Head of caudate nucleus (tissue), 42 donors: ENCODE data around the gene KCNK10.

Experiments used
- DNase-seq, 42 donors: peaks; one replicate each; pipeline versions ENCODE4 v3.0.0 to v3.0.0-alpha.2; 2020 to 2021; ENCODE audit warnings: mixed read lengths in 7 of 42
- intact Hi-C: fragments of 100-400 bp; cut with DNase I; formaldehyde crosslinking; loops from one replicate; pipeline ENCODE4 v1.15.0; 2022

KCNK10 gene

GRCh38 chr14:88322504-88323085, 474 bp downstream of the KCNK10 start:
- intact Hi-C loops = no loop called here

DNA sequence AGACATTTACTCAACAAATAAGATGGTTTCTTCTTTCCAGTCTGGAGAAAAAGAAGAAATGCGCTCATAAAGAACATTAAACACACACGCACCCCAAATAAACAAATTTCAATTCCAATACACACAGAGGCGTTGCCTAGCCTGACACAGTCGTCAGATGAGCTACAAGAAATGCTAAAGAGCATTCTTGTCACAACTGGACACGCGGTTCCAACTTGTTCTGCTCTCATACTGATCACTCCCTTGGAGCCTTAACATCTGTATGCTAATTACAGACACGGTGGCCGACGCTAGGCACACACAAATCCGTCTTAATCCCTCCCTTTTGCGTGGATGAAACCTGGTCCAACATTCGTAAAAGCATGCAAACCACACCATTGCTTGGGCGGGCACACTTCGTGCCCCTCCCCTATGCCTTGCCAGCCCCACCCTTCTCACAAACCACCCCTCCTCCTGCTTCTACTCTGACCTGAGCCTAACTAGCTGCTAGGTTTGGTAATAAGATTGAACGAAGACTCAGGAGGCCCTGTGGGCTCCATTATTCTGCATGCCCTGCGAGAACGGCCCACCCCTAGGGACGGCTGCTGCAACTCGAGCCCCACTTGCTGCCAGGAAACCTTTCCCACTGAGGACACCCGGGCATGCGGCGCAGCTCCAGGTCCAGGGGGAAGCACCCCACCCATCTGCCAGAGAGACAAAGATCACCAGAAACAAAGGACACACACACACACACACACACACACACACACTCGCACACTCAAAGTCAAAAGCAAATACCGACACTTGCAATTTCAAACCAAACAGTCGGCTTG, 1.2 kb downstream of the KCNK10 start:
- peak in 3 of 42 donors; percentile 23 to 51 (median 50) for DNase-seq
- intact Hi-C loops = no loop called here

More at GRCh38 chr14:88322504-88323085, 474 bp downstream of the KCNK10 start:
- DNase-seq = peak in 23 of 42 donors; percentile 18 to 67 (median 38)

- intact Hi-C loops = no loop called here
- DNase-seq = no peak
Measured at GRCh38 chr14:88318406-88318805, 4.7 kb downstream of the KCNK10 start.

DNA sequence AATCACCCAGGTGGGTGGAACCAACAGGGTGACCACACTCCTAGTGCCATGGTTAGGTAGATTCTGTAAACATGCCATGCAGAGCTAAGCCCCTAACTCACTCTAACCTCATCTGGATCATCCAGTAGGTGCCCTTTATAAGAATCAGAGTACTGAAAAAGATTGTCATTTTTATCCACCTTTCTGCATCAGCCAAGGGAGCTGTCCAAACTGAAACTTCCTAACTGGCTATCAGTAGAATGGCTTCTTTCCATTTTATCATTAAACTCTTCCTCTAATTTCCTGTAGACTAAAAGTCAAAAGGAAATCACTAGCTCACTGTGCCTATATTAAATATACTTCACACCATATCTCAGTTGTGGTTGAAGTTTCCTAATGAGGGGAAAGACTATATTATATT, 6.5 kb downstream of the KCNK10 start:
- DNase-seq = no peak
- intact Hi-C loops = no loop called here

DNA sequence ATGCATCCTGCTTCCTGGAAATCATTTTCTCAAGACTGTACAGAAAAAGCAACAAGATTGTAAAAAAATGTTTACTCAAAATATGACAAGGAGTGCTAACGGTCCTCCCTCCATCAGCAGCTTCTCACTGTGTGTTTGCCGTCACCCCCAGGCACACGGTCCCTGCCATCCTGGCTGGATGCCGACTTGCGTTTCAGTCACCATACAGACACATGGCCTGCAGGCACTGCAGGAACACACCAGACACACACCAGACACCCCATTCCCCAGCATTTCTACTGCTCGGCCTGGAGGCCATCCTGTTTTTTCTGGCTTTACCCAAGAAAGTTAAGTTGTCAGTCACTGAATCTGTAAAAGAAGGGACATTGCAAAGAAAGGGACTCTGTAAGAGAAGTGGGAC, 10.8 kb downstream of the KCNK10 start:
- intact Hi-C loops = no loop called here
- DNase-seq = peak in 6 of 42 donors; percentile 12 to 71 (median 34)

- intact Hi-C loops = no loop called here
Measured at GRCh38 chr14:88311780-88312179, 11.3 kb downstream of the KCNK10 start.

DNA sequence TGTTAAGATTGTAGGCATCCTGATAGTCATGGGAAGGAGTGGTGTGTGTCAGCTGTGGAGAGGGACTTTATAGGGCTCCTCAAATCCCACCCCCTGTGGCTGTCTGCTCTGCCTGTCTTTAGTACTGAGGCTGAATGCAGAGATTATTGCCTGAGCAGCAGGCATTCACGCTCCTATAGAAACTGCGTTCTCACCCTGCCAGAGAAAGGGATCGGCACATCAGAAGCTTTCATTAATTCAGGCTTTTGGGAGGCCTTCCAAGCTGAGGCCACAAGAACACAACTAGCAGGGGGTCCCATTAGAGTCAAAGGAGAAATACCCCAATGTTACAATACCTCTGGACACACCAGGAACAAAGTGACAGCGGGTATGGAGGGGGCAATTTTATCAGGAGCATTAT, 12.6 kb downstream of the KCNK10 start:
- intact Hi-C loops = no loop called here
- no peak for DNase-seq

More at GRCh38 chr14:88311780-88312179, 11.3 kb downstream of the KCNK10 start:
- DNase-seq = no peak

DNA sequence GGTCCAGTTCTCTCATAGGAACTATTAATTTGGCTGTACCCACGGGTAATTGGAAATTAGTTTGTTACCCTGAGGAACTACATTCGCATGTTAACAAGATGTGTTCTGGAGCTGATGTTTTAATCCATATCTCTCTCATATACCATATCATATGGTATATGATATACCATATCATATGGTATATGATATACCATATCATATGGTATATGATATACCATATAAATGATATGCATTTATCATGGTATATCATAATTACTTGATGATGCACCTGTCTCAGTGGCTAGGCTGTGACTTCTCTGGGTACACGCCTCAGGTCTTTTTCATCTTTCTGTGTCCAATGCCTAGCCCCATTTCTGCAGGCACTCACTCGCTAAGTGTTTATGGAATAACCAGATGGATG, 13.0 kb downstream of the KCNK10 start:
- intact Hi-C loops = no loop called here
- DNase-seq = no peak

DNA sequence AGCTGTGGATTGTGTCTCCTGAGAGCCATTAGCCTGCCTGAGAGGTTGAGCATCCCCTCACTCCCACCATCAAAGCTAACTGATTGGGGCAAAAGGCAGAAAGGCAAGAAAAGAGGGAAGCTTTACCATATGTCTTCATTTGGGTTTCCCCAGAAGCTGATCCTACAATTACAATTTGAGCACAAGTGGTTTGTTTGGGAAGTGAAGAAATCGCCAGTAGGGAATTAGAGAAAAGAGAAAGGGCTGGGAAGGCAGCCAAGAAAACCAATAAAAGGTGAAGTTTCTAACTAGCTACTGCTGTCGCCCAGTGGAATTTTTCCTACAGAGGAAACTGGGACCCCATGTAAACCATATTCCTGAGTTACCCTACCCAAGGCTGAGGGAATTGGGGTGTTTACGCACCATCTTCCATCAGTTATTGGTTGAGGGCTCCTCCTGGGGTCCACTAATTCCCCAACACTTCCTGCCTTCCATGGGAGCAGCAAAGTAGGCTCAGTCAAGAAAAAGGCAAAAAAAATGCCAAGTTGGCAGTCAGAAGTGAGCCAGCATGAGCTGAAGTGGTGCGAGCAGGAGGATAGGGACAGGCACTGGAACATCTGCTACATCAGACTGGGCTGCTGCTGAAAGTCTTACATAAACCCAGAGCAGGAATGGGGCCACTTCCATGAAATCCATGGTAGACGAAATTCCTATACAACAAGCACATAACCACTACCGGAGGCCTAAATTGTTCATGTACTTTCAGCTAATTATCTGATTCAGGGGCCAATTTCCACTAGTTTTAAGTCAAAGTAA, 17.3 kb downstream of the KCNK10 start:
- intact Hi-C loops = no loop called here
- DNase-seq = no peak

DNA sequence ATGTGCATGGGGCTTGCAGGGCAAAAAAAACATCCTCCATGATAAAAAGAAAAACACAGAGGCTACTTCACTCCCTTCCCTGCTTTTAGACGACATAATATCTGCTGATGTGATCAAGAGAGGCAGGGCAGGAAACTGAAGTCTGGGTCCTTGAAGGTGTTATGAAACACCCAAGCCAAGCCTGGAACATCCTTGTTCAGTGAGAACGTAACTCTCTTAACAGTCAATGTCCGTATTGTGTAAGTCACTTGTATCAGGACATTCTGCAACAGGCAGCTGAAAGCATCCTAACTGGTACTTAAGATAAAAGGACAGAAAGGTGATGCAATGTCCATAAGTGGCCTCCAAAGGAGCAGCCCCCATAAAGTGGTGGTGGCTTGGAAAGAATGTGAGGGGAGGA, 20.0 kb downstream of the KCNK10 start:
- intact Hi-C loops = no loop called here
- no peak for DNase-seq

DNA sequence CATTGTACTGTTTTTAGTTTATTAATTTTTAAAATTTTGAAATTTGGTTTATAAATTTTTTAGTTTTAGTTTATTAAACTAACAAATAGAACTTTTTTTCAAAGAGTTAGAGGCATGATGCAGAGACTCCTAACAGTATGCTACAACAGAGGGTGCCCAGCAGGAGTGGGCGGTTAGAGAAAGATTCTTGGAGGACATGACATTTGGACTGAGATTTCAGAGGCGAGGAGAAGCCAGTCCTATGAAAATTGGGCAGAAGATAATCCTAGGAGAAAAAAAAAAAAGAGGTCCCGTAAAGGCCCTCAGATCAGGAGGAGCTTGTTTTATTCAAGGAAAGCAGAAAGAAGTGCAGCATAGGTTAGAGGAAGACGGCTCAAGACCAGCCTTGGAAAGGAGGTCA, 21.7 kb downstream of the KCNK10 start:
- no peak for DNase-seq
- intact Hi-C loops = no loop called here

DNA sequence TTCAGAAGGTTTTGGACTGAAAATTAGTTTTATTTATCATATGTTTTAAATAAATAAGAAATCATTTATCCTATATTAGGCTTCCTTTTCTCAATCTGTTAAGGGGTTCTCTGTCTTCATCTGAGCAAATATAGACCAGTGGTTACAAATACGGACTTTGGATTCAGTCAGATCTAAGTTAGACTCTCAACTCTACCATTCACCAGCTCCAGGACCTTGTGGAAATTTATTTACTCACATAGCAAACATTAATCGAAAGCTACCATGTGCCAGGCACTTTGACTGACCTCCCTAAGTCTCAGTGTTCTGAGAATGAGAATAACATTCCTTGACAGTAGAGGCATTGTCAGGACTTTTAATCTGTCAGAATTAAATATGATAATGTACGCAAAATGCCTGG, 22.3 kb downstream of the KCNK10 start:
- DNase-seq = no peak
- intact Hi-C loops = no loop called here

DNA sequence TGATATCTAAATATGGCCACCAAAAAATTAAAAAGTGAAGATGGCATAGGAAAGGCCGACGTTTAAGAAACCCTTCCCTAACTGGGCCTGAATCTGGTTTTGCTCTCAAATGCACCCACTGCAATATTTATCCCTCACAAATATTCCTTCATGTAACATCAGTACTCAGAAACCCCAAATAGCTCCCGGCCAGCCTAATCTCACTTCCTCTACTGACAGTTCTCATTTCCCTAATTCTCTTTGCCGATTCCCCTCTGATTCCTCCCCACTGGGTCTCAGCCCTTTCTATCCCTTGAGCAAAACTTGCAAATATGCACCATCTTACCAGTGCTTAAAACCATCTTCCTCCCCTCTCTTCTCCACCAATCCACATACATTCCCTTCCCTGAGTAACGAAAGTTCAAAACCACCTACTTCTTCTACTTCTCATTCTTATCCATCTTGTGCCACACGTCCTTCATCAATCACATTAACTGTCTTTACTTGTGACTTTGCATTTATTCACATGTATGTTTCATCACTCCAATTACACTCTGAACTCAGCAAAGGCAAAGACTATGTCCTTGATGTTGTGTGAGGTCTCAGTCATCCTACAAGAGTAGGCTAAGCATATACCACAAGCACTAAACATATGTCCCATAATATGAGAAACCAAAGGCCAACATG, 23.1 kb downstream of the KCNK10 start:
- DNase-seq = peak in 4 of 42 donors; percentile 14 to 52 (median 32)
- intact Hi-C loops = no loop called here

DNA sequence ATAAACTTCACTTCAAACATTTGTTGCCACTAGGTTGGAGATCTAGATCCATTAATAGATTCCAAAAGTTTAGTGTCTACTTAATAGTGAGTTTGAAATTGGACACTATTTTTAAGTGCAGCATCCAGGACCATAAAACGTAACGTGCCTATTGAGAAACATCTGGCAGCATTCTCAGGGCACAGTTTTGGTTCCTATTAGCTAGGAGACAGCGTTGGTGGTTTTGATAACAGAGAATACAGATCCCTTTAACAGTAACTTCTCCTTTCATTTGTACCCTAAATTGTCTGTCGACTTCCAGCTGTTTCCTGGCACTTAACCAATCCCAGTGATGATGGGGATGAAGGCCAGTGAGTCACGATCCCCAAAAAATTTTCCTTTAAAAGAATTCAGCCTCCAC, 25.8 kb downstream of the KCNK10 start:
- DNase-seq = no peak
- intact Hi-C loops = no loop called here

DNA sequence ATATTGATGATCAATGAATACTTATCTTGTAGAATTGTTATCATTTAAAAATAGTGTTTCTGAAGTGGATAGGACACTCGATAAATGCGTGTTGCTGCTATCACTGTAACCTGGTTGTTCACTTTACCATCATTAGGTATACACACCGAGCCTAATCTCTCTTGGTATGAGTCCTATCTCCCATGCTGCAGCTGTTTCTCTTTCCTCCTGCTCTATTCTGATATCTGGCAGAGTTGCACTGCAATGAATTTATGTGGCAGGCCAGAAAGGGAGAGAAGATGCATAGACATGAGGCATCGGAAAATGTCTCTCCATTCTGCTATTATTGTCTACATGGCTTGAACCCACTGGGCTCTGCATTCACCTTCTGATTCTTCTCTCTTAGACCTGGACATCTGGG, 26.7 kb downstream of the KCNK10 start:
- intact Hi-C loops = no loop called here
- no peak for DNase-seq

DNA sequence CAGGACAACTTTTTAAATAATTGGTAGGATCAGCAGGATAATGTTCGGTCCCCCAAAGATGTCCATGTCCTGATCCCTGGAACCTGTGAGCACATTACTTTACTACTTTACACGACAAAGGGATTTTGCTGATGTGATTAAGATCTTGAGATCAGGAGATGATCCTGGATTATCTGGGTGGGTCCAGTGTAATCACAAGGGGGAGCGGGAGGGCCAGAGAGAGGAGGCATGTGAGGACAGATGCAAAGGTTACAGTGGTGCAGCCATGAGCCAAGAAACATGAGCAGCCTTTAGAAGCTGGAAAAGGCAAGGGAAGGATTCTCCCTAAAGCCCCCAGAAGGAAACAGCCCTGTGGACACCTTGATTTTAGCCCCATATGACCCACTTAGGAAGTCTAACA, 33.1 kb downstream of the KCNK10 start:
- intact Hi-C loops = no loop called here
- no peak for DNase-seq

DNA sequence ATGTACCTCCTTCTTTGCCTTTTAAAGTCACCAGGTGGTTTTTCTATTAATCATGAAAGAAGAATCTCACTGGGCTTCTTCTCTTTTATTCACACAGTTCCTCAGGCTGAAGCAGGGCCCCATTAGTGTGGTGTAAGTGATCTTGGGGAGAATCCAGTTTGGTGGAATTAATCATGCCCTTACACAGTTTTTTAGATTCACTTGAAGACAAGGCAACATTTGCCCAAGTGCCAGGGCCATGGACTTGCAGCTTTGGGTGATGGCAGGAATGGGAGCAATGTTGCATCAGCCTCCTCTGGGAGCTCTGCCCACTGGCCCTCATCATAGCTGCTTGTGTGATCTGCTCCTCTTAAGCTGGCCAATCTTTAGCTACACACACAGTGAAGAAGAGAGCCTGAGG, 33.8 kb downstream of the KCNK10 start:
- DNase-seq = no peak
- intact Hi-C loops = no loop called here

- intact Hi-C loops = no loop called here
- no peak for DNase-seq
Measured at GRCh38 chr14:88286309-88286708, 36.8 kb downstream of the KCNK10 start.

GRCh38 chr14:88281447-88281846, 41.6 kb downstream of the KCNK10 start:
- intact Hi-C loops = no loop called here
- no peak for DNase-seq
